ENCODE data around the gene DKKL1.

DNA sequence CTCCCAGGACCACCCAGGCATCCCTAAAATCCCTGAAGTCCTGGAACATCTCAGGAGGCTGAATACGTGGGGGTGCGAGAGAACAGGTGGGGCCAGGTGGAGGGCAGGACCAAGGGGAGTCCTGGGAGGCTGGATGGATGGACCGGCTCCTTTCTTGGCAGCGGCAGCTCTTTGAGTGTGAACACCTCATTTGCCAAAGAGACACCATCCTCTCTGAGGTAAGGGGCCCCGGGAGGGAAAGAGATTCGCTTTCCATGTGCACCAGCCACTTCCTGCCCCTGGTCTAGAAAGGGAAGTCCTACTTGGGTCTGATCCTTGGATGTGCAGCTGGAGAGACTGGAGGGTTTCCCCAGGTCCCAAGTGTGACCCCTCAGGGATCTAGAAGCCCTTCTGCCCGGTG is 43.4 kb downstream of the DKKL1 start:
- TF ChIP-seq RARB (CRISPR knock-in tag; IDR thresholded peaks at IDR 0.05) (no peak), ZNF70 (CRISPR knock-in tag; IDR thresholded peaks at IDR 0.05) (no peak), ZFP3 (CRISPR knock-in tag; IDR thresholded peaks at IDR 0.05) (no peak), CSDC2 (CRISPR knock-in tag; IDR thresholded peaks at IDR 0.05) (no peak), TCF4 (CRISPR knock-in tag; IDR thresholded peaks at IDR 0.05; ENCODE audit: borderline replicate concordance) (no peak), ARNTL (CRISPR knock-in tag; IDR thresholded peaks at IDR 0.05; ENCODE audit: borderline replicate concordance, low read depth) (no peak), ZFP30 (CRISPR knock-in tag; IDR thresholded peaks at IDR 0.05) (no peak), BACH2 (CRISPR knock-in tag; IDR thresholded peaks at IDR 0.05; ENCODE audit: borderline replicate concordance) (no peak), TOX (CRISPR knock-in tag; IDR thresholded peaks at IDR 0.05; ENCODE audit: borderline replicate concordance) (no peak), ZNF8 (CRISPR knock-in tag; IDR thresholded peaks at IDR 0.05) (no peak)
- TF ChIP-seq, protein P1, sequence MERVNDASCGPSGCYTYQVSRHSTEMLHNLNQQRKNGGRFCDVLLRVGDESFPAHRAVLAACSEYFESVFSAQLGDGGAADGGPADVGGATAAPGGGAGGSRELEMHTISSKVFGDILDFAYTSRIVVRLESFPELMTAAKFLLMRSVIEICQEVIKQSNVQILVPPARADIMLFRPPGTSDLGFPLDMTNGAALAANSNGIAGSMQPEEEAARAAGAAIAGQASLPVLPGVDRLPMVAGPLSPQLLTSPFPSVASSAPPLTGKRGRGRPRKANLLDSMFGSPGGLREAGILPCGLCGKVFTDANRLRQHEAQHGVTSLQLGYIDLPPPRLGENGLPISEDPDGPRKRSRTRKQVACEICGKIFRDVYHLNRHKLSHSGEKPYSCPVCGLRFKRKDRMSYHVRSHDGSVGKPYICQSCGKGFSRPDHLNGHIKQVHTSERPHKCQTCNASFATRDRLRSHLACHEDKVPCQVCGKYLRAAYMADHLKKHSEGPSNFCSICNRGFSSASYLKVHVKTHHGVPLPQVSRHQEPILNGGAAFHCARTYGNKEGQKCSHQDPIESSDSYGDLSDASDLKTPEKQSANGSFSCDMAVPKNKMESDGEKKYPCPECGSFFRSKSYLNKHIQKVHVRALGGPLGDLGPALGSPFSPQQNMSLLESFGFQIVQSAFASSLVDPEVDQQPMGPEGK (CRISPR knock-in tag; IDR thresholded peaks at IDR 0.05; ENCODE audit: borderline replicate concordance): no peak
